SW480 (cell line): ENCODE results near the gene MIER1.
"Not testable (repeated sequence)": the region's sequence is repeated elsewhere in the genome, so short reads cannot be mapped to it uniquely, and the experiment has no call there.

Source experiments
- DNase-seq: peaks from one replicate; pipeline ENCODE4 v3.0.0-alpha.2; 2016; ENCODE audit warnings: low spot score

Gene MIER1

GRCh38 chr1:66924756-66925557 is at the start of gene MIER1, which contains the start of gene DNAI4:
MIER1 (plus strand) TSS chr1:66924990; CDS start chr1:66925029, 39 bp downstream.
DNAI4 (minus strand) TSS chr1:66924856; CDS start chr1:66924831, 25 bp downstream.
- DNase-seq = peak; percentile 97

- DNase-seq = no peak
Observed at GRCh38 chr1:66876664-66877063, 48.1 kb upstream of the MIER1 start.

- DNase-seq = no peak
Observed at GRCh38 chr1:66889030-66889429, 35.8 kb upstream of the MIER1 start.

DNA sequence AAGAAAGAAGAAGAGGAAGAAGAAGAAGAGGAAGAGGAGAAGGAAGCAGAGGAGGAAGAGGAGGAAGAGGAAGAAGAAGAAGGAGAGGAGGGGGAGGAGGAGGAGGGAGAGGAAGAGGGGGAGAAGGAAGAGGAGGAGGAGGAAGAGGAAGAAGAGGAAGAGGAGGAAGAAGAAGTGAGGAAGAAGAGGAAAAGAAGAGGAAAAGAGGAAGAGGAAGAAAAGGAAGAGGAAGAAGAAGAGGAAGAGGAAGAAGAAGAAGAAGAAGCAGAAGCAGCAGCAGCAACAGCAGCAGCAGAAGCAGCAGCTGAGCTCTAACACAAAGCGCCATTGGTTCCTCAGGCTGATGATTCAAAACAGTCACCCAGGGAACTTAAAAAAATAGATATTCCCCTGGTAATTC is 34.2 kb upstream of the MIER1 start:
- no peak for DNase-seq

DNA sequence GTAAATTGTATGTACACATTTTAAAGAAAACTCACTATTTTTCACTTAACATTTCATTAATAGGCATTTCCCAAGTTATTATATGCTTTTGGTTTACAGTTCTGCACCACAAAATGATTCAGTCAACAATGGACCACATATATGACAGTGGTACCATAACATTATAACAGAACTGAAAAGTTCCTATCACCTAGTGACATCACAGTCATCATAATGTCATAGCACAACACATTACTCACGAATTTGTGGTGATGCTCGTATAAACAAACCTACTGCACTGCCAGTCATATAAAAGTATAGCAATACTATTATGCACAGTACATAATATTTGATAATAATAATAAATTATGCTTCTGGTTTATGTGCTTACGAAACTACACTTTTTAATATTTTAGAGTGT is 31.1 kb upstream of the MIER1 start:
- DNase-seq = no peak

DNA sequence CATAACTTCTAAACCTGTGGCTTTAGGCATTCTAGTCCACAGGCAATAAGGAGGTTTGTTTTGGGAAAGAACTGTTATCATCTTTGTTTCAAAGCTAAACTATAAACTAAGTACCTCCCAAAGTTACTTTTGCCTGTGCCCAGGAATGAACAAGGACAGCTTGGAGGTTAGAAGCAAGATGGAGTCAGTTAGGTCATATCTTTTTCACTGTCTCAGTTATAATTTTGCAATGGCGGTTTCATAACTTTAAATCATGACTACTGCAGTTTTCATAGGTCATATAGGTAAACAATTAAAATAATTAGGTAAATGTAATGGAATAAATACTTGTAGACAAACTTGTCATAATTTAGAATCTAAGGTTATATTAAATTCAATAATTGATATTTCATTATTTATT is 9.6 kb upstream of the MIER1 start:
- DNase-seq = not testable (repeated sequence)

DNA sequence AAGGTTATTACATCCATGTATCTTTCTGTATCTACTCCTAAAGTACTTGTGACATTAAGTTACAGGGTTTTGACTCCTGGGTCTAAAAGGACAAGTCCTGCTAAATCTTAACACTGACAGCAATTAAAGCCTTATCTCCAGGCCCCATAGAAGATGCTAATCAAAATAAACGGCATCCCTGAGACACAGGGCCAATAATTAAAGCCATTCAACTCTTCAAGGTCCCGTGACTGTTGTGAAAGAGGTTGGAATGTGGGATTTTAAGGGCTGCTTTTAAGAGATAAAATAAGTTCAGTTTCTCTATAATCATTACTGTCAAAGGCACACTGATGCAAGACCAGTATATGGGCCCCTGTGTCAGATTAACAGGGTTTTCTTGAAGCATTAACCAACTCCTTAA is 8.5 kb upstream of the MIER1 start:
- DNase-seq = no peak

DNA sequence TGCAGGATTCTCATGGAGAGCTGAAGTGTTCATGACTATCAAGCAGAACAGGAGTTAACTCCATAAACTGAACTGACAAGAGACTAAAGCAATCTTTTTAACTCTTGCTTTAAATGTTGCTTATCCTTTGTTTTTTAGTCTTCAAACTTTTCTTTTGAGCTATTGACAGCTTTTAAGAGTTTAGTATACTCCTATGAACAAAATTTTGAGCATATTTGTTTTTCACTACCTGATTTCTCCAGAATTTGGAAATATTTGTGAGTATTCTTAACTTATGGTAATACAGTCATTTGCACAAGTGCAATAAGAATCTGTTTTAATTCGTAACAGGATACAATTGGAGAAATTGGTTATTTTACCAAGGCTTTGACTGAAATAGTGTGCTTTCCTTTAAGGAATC is 7.3 kb upstream of the MIER1 start:
- no peak for DNase-seq

DNA sequence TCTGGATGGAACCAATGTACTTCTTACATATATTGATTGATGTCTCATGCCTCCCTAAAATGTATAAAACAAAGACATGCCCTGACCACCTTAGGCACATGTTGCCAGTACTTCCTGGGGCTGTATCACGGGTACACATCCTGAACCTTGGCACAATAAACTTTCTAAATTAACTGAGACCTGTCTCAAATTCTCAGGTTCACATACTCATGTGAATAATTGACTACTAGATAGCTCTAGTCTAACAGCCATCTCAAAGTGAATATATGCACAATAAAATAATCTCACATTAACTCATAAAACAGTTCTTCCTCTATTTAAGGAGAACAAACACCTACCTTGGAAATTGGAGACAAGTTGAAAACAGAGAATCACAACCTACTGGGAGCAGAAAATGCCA is 5.7 kb upstream of the MIER1 start:
- no peak for DNase-seq

DNA sequence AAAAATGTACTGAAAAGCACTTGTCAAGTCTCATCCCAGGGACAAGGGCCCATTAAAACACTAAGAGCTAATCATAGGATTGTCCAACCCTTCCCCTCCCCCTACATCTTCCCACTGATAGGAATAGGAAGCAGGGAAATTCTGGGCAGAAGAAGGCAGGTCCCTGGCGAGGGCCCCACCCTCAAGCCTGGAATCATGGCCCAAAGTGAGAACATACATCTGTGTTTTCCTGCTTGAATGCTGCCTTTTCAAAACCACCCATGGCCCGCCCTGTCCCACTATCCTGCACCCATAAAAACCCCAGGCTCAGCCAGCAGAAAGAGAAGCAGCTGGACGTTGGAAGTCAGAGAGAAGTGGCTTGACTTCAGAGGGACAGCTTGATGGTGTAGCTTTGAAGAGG is 5.0 kb upstream of the MIER1 start:
- no peak for DNase-seq

- no peak for DNase-seq
Observed at GRCh38 chr1:66920543-66920942, 4.2 kb upstream of the MIER1 start.

DNA sequence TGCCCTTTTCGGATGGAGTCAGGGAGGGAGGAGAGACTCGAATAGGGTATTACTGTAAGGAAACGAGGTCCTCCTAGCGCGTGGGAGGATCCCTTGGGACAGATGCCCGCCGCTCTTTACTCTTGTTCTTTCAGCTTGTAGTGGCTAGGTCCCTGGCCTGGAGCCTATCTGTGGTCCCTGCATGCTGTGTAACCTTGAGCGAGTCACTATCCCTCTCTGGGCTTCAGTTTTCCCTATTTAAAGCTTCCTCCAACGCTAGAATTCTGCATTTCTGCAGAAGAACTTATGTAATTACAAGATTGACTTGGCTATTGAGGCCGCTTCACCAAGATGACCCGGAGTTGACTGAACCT is 744 bp downstream of the MIER1 start:
- DNase-seq = no peak

GRCh38 chr1:66925944-66926343 is 1.2 kb downstream of the MIER1 start:
- peak; percentile 48 for DNase-seq

DNA sequence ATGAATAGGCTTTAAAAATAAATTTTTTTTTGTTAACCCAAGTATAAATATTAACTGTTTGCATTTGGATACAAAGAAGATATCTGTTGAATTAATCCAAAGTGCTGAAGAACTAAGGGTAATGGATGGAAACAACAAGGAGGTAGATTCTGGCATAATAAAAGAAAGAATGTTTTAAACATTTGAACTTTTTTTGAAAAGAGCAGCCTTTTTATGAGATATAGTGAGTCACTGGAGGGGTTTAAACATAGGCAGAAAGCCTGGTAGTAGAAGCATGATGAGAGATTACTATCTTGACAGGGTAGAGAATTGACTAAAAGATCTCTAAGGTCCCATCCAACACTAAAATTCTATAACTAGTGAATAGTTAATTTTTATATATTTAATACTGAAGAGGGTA is 2.7 kb downstream of the MIER1 start:
- DNase-seq = no peak

GRCh38 chr1:66929146-66929688 is 4.4 kb downstream of the MIER1 start:
- no peak for DNase-seq

GRCh38 chr1:66929691-66929998 is 4.9 kb downstream of the MIER1 start:
- DNase-seq = no peak

GRCh38 chr1:66929999-66930822 is 5.4 kb downstream of the MIER1 start:
- peak; percentile 88 for DNase-seq

- no peak for DNase-seq
Observed at GRCh38 chr1:66930823-66931174, 6.0 kb downstream of the MIER1 start.

- DNase-seq = peak; percentile 21
Observed at GRCh38 chr1:66931590-66931989, 6.8 kb downstream of the MIER1 start.

GRCh38 chr1:66932291-66932690 is 7.5 kb downstream of the MIER1 start:
- DNase-seq = no peak

- DNase-seq = peak; percentile 29
Observed at GRCh38 chr1:66933887-66934700, 9.3 kb downstream of the MIER1 start.

DNA sequence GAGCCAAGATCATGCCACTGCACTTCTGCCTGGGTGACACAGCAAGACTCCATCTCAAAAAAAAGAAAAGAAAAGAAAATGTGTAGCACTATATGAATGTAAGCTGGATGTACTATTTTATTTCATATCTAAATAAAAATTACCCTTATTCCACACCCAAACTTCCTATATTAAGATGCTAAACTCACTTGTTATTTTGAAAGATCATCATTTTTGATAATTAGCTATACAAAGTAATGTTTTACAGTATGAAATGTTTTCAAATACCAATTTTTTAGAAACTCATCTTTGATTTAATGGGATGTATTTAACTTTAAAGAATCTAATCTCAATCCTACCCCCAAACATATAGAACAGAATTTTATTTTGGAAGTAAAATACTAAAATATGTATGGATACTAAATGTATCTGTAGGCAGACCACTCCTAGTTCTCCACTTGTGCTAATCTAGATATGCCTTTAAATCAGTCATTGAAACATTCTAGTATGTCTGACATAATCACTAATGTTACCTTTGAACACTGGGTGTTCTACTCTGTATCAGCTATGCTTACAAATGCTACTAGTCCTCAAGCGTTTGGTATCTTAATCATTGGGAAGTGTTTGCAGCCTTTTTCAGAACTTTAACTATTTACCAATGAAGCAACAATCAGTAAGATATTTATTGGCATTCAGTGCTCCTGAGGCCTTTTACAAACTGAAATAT is 12.9 kb downstream of the MIER1 start:
- no peak for DNase-seq
